SK-N-SH (cell line): ENCODE results near the gene OGA.

Experiments used
- CHD2 ChIP-seq: fragments of 150-350 bp; IDR thresholded peaks from 2 replicates; pipeline ENCODE4 v1.6.1; 2018; ENCODE audit warnings: low read length; ENCODE audit not compliant: partially characterized antibody
- CTCF ChIP-seq: fragments of 200-600 bp; sonication (generic); IDR thresholded peaks from 2 replicates; pipeline ENCODE4 v1.6.1; 2017; ENCODE audit warnings: antibody characterized with exemption, mild to moderate bottlenecking, moderate library complexity
- IRF3 ChIP-seq: fragments of 150-350 bp; IDR thresholded peaks from 2 replicates; pipeline ENCODE4 v1.6.1; 2016; ENCODE audit warnings: mild to moderate bottlenecking, low read depth, low read length
- JUND ChIP-seq: IDR thresholded peaks from 2 replicates; pipeline ENCODE4 v1.4.0; 2012
- MAX ChIP-seq: IDR thresholded peaks from 2 replicates; pipeline ENCODE4 v1.4.0; 2012; ENCODE audit warnings: low read depth
- MEF2A ChIP-seq: IDR thresholded peaks from 2 replicates; pipeline ENCODE4 v1.4.0; 2012; ENCODE audit warnings: low read depth, borderline replicate concordance
- RAD21 ChIP-seq: IDR thresholded peaks from 2 replicates; pipeline ENCODE4 v1.6.1; 2012; ENCODE audit warnings: mild to moderate bottlenecking, low read length
- RCOR1 ChIP-seq: fragments of 150-350 bp; IDR thresholded peaks from 2 replicates; pipeline ENCODE4 v1.6.1; 2017; ENCODE audit warnings: antibody characterized with exemption, low read length
- RXRA ChIP-seq: IDR thresholded peaks from 2 replicates; pipeline ENCODE4 v1.4.0; 2012; ENCODE audit warnings: low read depth, mild to moderate bottlenecking, borderline replicate concordance
- USF1 ChIP-seq: IDR thresholded peaks from 2 replicates; pipeline ENCODE4 v1.4.0; 2012; ENCODE audit warnings: low read depth, borderline replicate concordance

GRCh38 chr10:101771380-101771779 is 46.9 kb downstream of the OGA start:
- TF ChIP-seq USF1, result no peak
- no peak for TF ChIP-seq IRF3
- TF ChIP-seq CTCF, result no peak
- TF ChIP-seq RXRA, result no peak
- TF ChIP-seq JUND, result no peak
- TF ChIP-seq RCOR1, result no peak
- TF ChIP-seq CHD2, result no peak
- no peak for TF ChIP-seq RAD21
- no peak for TF ChIP-seq MEF2A
- TF ChIP-seq MAX, result no peak
